ENCODE data around the gene CDK5RAP1. TPM values are rescaled to one million over a fixed set of nuclear protein-coding genes. Genes with fewer than 3 reads are reported as not detected.

CDK5RAP1 gene
- total RNA-seq, 4 donors from 2014 or later: 26.6 to 41.8 (median 37.8) TPM

- TF ChIP-seq POLR2A (IDR thresholded peaks at IDR 0.05) (no peak), CTCF (IDR thresholded peaks at IDR 0.05) (no peak)
- H3K36me3 ChIP-seq: no peaks in the 10 kb centered on the region
- H3K4me3 ChIP-seq (replicated peaks in 1 of 3): no peak overlapping the region
- no peaks in the 10 kb centered on the region for H3K27me3 ChIP-seq
- 86 to 87% methylated on average over 10 of the region's 10 CpGs for WGBS, 2 donors
- no peaks in the 10 kb centered on the region for H3K4me1 ChIP-seq
- intact Hi-C loops (cut with DNase I): no loop called here
- no peak overlapping the region for H3K27ac ChIP-seq
- H3K9me3 ChIP-seq: no peaks in the 10 kb centered on the region
- DNase-seq: no peak
Measured at GRCh38 chr20:33320006-33320405, 81.3 kb downstream of the CDK5RAP1 start.

DNA sequence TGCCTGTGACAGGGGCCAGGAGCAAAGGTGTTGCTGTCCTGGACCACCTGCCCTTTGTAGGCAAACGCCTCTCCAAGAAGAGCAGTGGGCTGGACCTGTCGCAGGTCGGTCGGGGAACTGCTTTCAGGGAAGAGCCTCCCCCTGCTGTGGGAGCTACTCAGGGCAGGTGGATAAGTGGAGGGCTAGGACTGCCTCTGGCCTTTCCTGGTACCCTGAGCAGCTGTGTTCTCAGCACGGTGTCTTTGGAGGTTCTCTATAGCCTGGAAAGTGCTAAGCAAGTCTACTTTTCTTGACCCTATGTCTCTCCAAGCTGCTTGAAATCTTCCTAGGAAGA, 83.3 kb downstream of the CDK5RAP1 start:
- H3K27me3 ChIP-seq: no peaks in the 10 kb centered on the region
- no peaks in the 10 kb centered on the region for H3K4me1 ChIP-seq
- WGBS, 2 donors: 34 to 44% methylated on average over 3 to 5 of the region's 5 CpGs
- DNase-seq: no peak
- H3K36me3 ChIP-seq: no peaks in the 10 kb centered on the region
- TF ChIP-seq CTCF (IDR thresholded peaks at IDR 0.05): no peak
- no peak for TF ChIP-seq POLR2A (IDR thresholded peaks at IDR 0.05)
- H3K27ac ChIP-seq: no peak overlapping the region
- no peaks in the 10 kb centered on the region for H3K9me3 ChIP-seq
- no peak overlapping the region for H3K4me3 ChIP-seq (replicated peaks in 1 of 3)
- intact Hi-C loops (cut with DNase I): no loop called here

DNA sequence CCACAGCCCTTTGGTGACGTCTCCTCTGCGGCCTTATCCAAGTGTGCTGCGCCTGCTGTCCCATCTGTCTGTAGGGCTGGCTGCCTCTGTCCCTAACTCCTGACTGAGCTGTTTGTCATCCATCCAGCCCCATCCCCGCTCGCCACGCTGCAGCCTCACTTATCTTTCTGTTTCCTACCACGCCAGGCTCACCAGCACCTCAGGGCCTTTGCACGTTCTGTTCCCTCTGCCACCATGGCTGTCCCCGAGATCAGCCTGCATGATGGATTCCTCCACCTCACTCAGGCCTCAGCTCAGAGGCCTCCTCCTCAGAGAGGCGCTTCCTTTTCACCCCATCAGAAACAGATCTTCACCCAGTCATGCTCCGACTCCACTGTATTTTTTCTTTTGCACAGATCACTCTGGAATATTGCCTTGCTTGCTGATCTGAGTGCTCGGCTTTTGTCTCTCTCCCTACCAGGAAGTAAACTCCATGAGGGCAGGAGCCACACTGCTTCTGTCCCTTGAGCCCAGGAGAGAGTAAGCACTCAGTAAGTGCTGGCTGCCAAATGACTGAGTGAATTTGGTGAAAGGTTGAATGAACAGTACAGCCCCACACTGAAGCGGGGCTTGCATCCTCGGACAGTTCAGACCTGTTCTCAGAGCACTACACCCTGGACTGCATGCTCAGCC, 83.8 kb downstream of the CDK5RAP1 start:
- intact Hi-C loops (cut with DNase I): no loop called here
- Histone ChIP-seq H3K27ac (no peak overlapping the region), H3K27me3 (no peaks in the 10 kb centered on the region), H3K9me3 (no peaks in the 10 kb centered on the region), H3K4me3 (replicated peaks in 1 of 3) (no peak overlapping the region), H3K36me3 (no peaks in the 10 kb centered on the region), H3K4me1 (no peaks in the 10 kb centered on the region)
- no peak for TF ChIP-seq POLR2A (IDR thresholded peaks at IDR 0.05)
- no peak for TF ChIP-seq CTCF (IDR thresholded peaks at IDR 0.05)
- no peak for DNase-seq
- WGBS, 2 donors: 87 to 94% methylated on average over 13 to 14 of the region's 14 CpGs

DNA sequence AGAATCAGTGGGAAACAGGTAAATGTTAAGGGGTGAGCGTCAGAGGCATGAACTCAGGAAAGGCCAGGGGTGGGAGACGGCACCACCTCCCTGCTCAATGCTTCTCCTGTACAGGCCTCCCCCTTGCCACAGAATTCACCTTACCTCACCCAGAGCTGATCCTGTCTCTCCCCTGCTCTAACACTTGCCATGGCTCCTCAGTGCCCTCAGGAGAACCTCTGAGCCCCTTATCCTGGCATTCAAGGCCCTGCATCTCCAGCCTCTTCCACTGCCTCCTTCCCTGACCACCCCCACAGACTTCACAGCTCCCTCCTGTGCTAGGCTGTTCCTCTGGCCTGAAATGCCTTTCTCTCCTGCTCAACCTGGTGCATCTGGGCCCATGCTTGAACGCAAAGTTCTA, 84.4 kb downstream of the CDK5RAP1 start:
- Histone ChIP-seq H3K27ac (no peak overlapping the region), H3K4me1 (no peaks in the 10 kb centered on the region), H3K9me3 (no peaks in the 10 kb centered on the region), H3K36me3 (no peaks in the 10 kb centered on the region), H3K4me3 (replicated peaks in 1 of 3) (no peak overlapping the region), H3K27me3 (no peaks in the 10 kb centered on the region)
- intact Hi-C loops (cut with DNase I): no loop called here
- no peak for TF ChIP-seq CTCF (IDR thresholded peaks at IDR 0.05)
- no peak for TF ChIP-seq POLR2A (IDR thresholded peaks at IDR 0.05)
- no peak for DNase-seq
- WGBS, 2 donors: 91 to 95% methylated on average over 3 of the region's 3 CpGs

- Histone ChIP-seq H3K4me3 (replicated peaks in 1 of 3) (no peak overlapping the region), H3K36me3 (no peaks in the 10 kb centered on the region), H3K9me3 (no peaks in the 10 kb centered on the region), H3K4me1 (no peaks in the 10 kb centered on the region), H3K27me3 (no peaks in the 10 kb centered on the region), H3K27ac (no peak overlapping the region)
- TF ChIP-seq POLR2A (IDR thresholded peaks at IDR 0.05): no peak
- TF ChIP-seq CTCF (IDR thresholded peaks at IDR 0.05): no peak
- intact Hi-C loops (cut with DNase I): no loop called here
- 71 to 84% methylated on average over 5 of the region's 5 CpGs for WGBS, 2 donors
- DNase-seq: no peak
Measured at GRCh38 chr20:33316343-33316742, 85.0 kb downstream of the CDK5RAP1 start.

Data from thyroid gland (tissue), 4 donors.